A549 (cell line): ENCODE data around the gene RIPPLY3. TPM values are rescaled to one million over a fixed set of nuclear protein-coding genes. Genes with fewer than 3 reads are reported as not detected.
"Not testable (repeated sequence)": the region's sequence is repeated elsewhere in the genome, so short reads cannot be mapped to it uniquely, and the experiment has no call there.

Experiments used
- ATAC-seq, 2 experiments: fragments of 200-7000 bp in 1 of 2; fragments of >200 bp in 1 of 2; cut with Nextera tagmentation in 1 of 2; cut with Tn5 transposase in 1 of 2; 3 replicates each; pipeline versions ENCODE4 v1.8.0 to v1.9.1; 2018 to 2020; ENCODE audit warnings: mild to moderate bottlenecking in 1 of 2, moderate library complexity in 1 of 2
- CTCF ChIA-PET: fragments of 300-600 bp; sonication (Branson Sonifier 250); formaldehyde crosslinking; extraction: SDS; loops from one replicate; lab custom pipeline; 2021; ENCODE audit warnings: antibody characterized with exemption, inconsistent platforms; lab: Yijun Ruan, JAX
- POLR2A ChIA-PET: fragments of 350-600 bp; formaldehyde crosslinking; extraction: SDS; loops from one replicate; lab custom pipeline; 2021; ENCODE audit warnings: antibody characterized with exemption, inconsistent platforms; lab: Yijun Ruan, JAX
- DNase-seq, 2 experiments: peaks; one replicate each; pipeline versions ENCODE4 v3.0.0 to v3.0.0-alpha.2; 2011 to 2016; ENCODE audit warnings: low read depth in 1 of 2, low spot score in 1 of 2
- FAIRE-seq: peaks from 2 replicates; lab custom pipeline; 2011; peaks lifted over from hg19 to GRCh38; lab: Jason Lieb, UNC
- H3K27ac ChIP-seq, 2 experiments: fragments of >200 bp; sonication (Bioruptor Twin); formaldehyde crosslinking; 3 replicates each; pipeline ENCODE4 v1.5.1; 2016 to 2017
- H3K4me1 ChIP-seq: fragments of >200 bp; sonication (Bioruptor Twin); formaldehyde crosslinking; 3 replicates; pipeline ENCODE4 v1.6.1; 2016
- H3K4me2 ChIP-seq: fragments of >200 bp; sonication (Bioruptor Twin); formaldehyde crosslinking; 3 replicates; pipeline ENCODE4 v1.6.1; 2016
- H3K4me3 ChIP-seq: fragments of >200 bp; sonication (Bioruptor Twin); formaldehyde crosslinking; 3 replicates; pipeline ENCODE4 v1.5.1; 2016
- H3K9me3 ChIP-seq: fragments of >200 bp; sonication (Bioruptor Twin); formaldehyde crosslinking; 3 replicates; pipeline ENCODE4 v1.6.1; 2016
- ATOH8 ChIP-seq: fragments of 250-450 bp; sonication (Bioruptor Pico); IDR thresholded peaks from 2 replicates; pipeline ENCODE4 v1.5.0; 2020; ENCODE audit warnings: low read depth, mild to moderate bottlenecking, moderate library complexity
- CHD4 ChIP-seq: fragments of 200-600 bp; sonication (generic); IDR thresholded peaks from 2 replicates; pipeline ENCODE4 v1.6.1; 2016; ENCODE audit warnings: antibody characterized with exemption, mild to moderate bottlenecking, borderline replicate concordance
- EHF ChIP-seq: fragments of 250-450 bp; sonication (Bioruptor Pico); IDR thresholded peaks from 2 replicates; pipeline ENCODE4 v1.5.0; 2020; ENCODE audit warnings: mild to moderate bottlenecking
- EHMT2 ChIP-seq: fragments of 200-600 bp; sonication (generic); IDR thresholded peaks from 2 replicates; pipeline ENCODE4 v1.6.1; 2016; ENCODE audit warnings: antibody characterized with exemption, low read depth, mild to moderate bottlenecking, moderate library complexity
- FOSB ChIP-seq: fragments of 250-450 bp; sonication (Bioruptor Pico); IDR thresholded peaks from 2 replicates; pipeline ENCODE4 v1.5.0; 2020; ENCODE audit warnings: mild to moderate bottlenecking, moderate library complexity
- GATA3 ChIP-seq: IDR thresholded peaks from 2 replicates; pipeline ENCODE4 v1.6.1; 2012; ENCODE audit warnings: borderline replicate concordance
- HMGXB4 ChIP-seq: fragments of 250-450 bp; sonication (Bioruptor Pico); IDR thresholded peaks from 2 replicates; pipeline ENCODE4 v1.5.0; 2021; ENCODE audit warnings: mild to moderate bottlenecking, moderate library complexity, borderline replicate concordance
- HOXB13 ChIP-seq: fragments of 250-450 bp; sonication (Bioruptor Pico); IDR thresholded peaks from 2 replicates; pipeline ENCODE4 v1.5.0; 2020; ENCODE audit warnings: low read depth, mild to moderate bottlenecking, moderate library complexity
- HOXB5 ChIP-seq: fragments of 250-450 bp; sonication (Bioruptor Pico); IDR thresholded peaks from 2 replicates; pipeline ENCODE4 v1.5.0; 2020; ENCODE audit warnings: mild to moderate bottlenecking, moderate library complexity
- JUN ChIP-seq, 2 experiments: fragments of >200 bp; sonication (Bioruptor Twin); formaldehyde crosslinking; IDR thresholded peaks; 2 replicates in 1 of 2; 3 replicates in 1 of 2; pipeline ENCODE4 v1.6.1; 2016 to 2017
- KDM1A ChIP-seq: fragments of 200-600 bp; sonication (generic); IDR thresholded peaks from 2 replicates; pipeline ENCODE4 v1.6.1; 2016; ENCODE audit warnings: low read depth, mild to moderate bottlenecking
- MAFK ChIP-seq: fragments of 450-650 bp; IDR thresholded peaks from 2 replicates; pipeline ENCODE4 v1.6.1; 2014; ENCODE audit not compliant: partially characterized antibody
- MAX ChIP-seq: IDR thresholded peaks from 2 replicates; pipeline ENCODE4 v1.6.1; 2012
- MAZ ChIP-seq: fragments of 150-350 bp; IDR thresholded peaks from 2 replicates; pipeline ENCODE4 v1.6.1; 2014; ENCODE audit warnings: antibody characterized with exemption, low read depth, low read length, borderline replicate concordance
- MYC ChIP-seq: IDR thresholded peaks from 2 replicates; pipeline ENCODE4 v1.6.1; 2012; ENCODE audit warnings: mild to moderate bottlenecking, inconsistent platforms, low read length, improper control_type of control experiment, borderline replicate concordance
- NPAS2 ChIP-seq: fragments of 250-450 bp; sonication (Bioruptor Pico); IDR thresholded peaks from 2 replicates; pipeline ENCODE4 v1.8.0; 2022; ENCODE audit warnings: mild to moderate bottlenecking, moderate library complexity, borderline replicate concordance
- NR3C1 ChIP-seq: fragments of >200 bp; sonication (Bioruptor Twin); formaldehyde crosslinking; IDR thresholded peaks from 3 replicates; pipeline ENCODE4 v1.6.1; 2017
- POLR2A ChIP-seq: IDR thresholded peaks from 2 replicates; pipeline ENCODE4 v1.6.1; 2012; ENCODE audit warnings: mild to moderate bottlenecking, low read length
- RAD21 ChIP-seq, 2 experiments: fragments of >200 bp in 1 of 2; sonication (Bioruptor Twin) in 1 of 2; formaldehyde crosslinking in 1 of 2; IDR thresholded peaks in 1 of 2; conservative IDR thresholded peaks in 1 of 2; 2 replicates in 1 of 2; 3 replicates in 1 of 2; pipeline ENCODE4 v1.6.1; 2012 to 2018; ENCODE audit warnings: inconsistent platforms in 1 of 2
- RCOR1 ChIP-seq: fragments of 150-350 bp; IDR thresholded peaks from 2 replicates; pipeline ENCODE4 v1.6.1; 2014; ENCODE audit warnings: antibody characterized with exemption, low read length, low read depth
- RFX5 ChIP-seq: fragments of 450-650 bp; IDR thresholded peaks from 2 replicates; pipeline ENCODE4 v1.7.1; 2014; ENCODE audit warnings: antibody characterized with exemption, mild to moderate bottlenecking, moderate library complexity
- RNF2 ChIP-seq: fragments of 200-600 bp; sonication (generic); IDR thresholded peaks from 2 replicates; pipeline ENCODE4 v1.6.1; 2016; ENCODE audit warnings: low read depth, mild to moderate bottlenecking, antibody characterized with exemption, moderate library complexity, borderline replicate concordance
- SMC3 ChIP-seq: fragments of >200 bp; sonication (Bioruptor Twin); formaldehyde crosslinking; IDR thresholded peaks from 3 replicates; pipeline ENCODE4 v1.6.1; 2018; ENCODE audit warnings: inconsistent platforms
- USF2 ChIP-seq: fragments of 450-650 bp; IDR thresholded peaks from 2 replicates; pipeline ENCODE4 v1.6.1; 2014; ENCODE audit warnings: antibody characterized with exemption
- ZNF302 ChIP-seq: fragments of 250-450 bp; sonication (Bioruptor Pico); IDR thresholded peaks from 2 replicates; pipeline ENCODE4 v1.9.0; 2021; ENCODE audit warnings: inconsistent platforms, mild to moderate bottlenecking, moderate library complexity
- WGBS: methylation state at CpG from one replicate; pipeline ENCODE4 v1.1.6; 2017; ENCODE audit errors: missing lambda C conversion rate; 5-methylcytosine and 5-hydroxymethylcytosine counted together
- polyA plus RNA-seq, 4 experiments: library from polyadenylated mRNA; depleted of rRNA in 3 of 4; stranded (reverse); fragments of >200 nt; fragmentation: RNase III in 1 of 4; extraction: RNeasy Plus Mini Kit Qiagen cat#74134 plus additional on column Dnase treatment in 1 of 4; gene quantifications; 2 replicates in 3 of 4; 3 replicates in 1 of 4; pipeline ENCODE4 v1.2.3, GENCODE V29; 2011 to 2017
- TF ChIP-seq, protein P1 (sequence below): fragments of >200 bp; sonication (Bioruptor Twin); formaldehyde crosslinking; IDR thresholded peaks from 3 replicates; pipeline ENCODE4 v1.5.1; 2016

The RIPPLY3 gene
- polyA plus RNA-seq, 2 of the 4 experiments (the other 2 are of a cell fraction), result 0.65 to 1.5 TPM

GRCh38 chr21:36988536-36988935 lies 18.0 kb upstream of the RIPPLY3 start:
- POLR2A ChIA-PET, result no interaction called here
- TF ChIP-seq RFX5 (no peak), EHF (CRISPR knock-in tag) (no peak), FOSB (CRISPR knock-in tag) (no peak), MAFK (no peak), ZNF302 (CRISPR knock-in tag) (no peak), POLR2A (no peak), USF2 (no peak), EHMT2 (no peak), MAZ (no peak), HOXB13 (CRISPR knock-in tag) (no peak), RCOR1 (no peak), GATA3 (no peak), MYC (no peak), SMC3 (no peak), HMGXB4 (CRISPR knock-in tag) (no peak), NR3C1 (no peak), NPAS2 (CRISPR knock-in tag) (no peak), RNF2 (no peak), CHD4 (no peak)
- Histone ChIP-seq H3K27ac (peak overlapping the region in 1 of 2 experiments; percentile 24; a peak in 1 of 6 replicates), H3K4me1 (peaks cover 15% of the 10 kb centered on the region), H3K9me3 (no peaks in the 10 kb centered on the region), H3K4me2 (peak overlapping the region; percentile 56), H3K4me3 (no peak overlapping the region)
- CTCF ChIA-PET, result interaction anchor here (3.6 kb wide), 1 partner anchor 12 kb away, joined by 23 read pairs; no protein-coding TSS in a partner anchor
- WGBS, result 89% methylated on average over 4 of the region's 4 CpGs
- FAIRE-seq, result no peak
- ATAC-seq, result no peak
- no peak for DNase-seq

DNA sequence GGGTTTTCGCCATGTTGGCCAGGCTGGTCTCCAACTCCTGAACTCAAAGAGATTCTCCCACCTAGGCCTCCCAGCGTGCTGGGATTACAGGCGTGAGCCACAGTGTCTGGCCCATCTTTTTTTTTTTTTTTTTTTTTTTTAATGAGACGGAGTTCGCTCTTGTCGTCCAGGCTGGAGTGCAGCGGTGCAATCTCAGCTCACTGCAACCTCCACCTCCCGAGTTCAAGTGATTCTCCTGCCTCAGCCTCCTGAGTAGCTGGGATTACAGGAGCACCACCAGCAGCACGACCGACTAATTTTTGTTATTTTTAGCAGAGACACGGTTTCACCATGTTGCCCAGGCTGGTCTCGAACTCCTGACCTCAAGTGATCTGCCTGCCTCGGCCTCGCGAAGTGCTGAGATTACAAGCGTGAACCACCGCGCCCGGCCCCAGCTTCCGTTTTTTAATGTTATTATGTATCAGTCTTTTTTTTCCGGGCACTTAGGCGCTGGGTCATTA lies 17.3 kb upstream of the RIPPLY3 start:
- H3K4me2 ChIP-seq, result peak overlapping the region; percentile 67
- not testable (repeated sequence) for H3K9me3 ChIP-seq, ATAC-seq, DNase-seq, FAIRE-seq
- CTCF ChIA-PET, result interaction anchor here (0.6 to 5.8 kb wide), 23 partner anchors 10 to 570 kb away, joined by 3 to 36 read pairs (median 5); partner anchors contain the start of gene RIPPLY3
- H3K4me3 ChIP-seq, result peak overlapping the region; percentile 46
- POLR2A ChIA-PET, result interaction anchor here (0.9 to 1.7 kb wide), 9 partner anchors 10 to 83 kb away, joined by 3 to 11 read pairs (median 4); partner anchors contain the start of genes PIGP, RIPPLY3 and TTC3
- peaks cover 15% of the 10 kb centered on the region for H3K4me1 ChIP-seq
- 25% methylated on average over 19 of the region's 22 CpGs for WGBS
- H3K27ac ChIP-seq, result peak overlapping the region; percentile 80 to 96

GRCh38 chr21:36989699-36990507 lies 16.6 kb upstream of the RIPPLY3 start:
- H3K9me3 ChIP-seq, result no peaks in the 10 kb centered on the region
- peak overlapping the region; percentile 67 for H3K4me2 ChIP-seq
- ChIA-PET POLR2A (interaction anchor here (0.6 to 1.7 kb wide), 10 partner anchors 11 to 83 kb away, joined by 3 to 11 read pairs (median 4); partner anchors contain the start of genes PIGP, RIPPLY3 and TTC3), CTCF (interaction anchor here (0.6 to 5.8 kb wide), 28 partner anchors 7 to 570 kb away, joined by 3 to 36 read pairs (median 5); partner anchors contain the start of gene RIPPLY3)
- DNase-seq (peak; percentile 87 to 91), FAIRE-seq (no peak), ATAC-seq (peak; percentile 93 to 96)
- WGBS, result 50% methylated on average over 3 of the region's 97 CpGs
- peaks cover 15% of the 10 kb centered on the region for H3K4me1 ChIP-seq
- peak overlapping the region; percentile 80 to 96 for H3K27ac ChIP-seq
- peak overlapping the region; percentile 46 for H3K4me3 ChIP-seq
- TF ChIP-seq HOXB5 (CRISPR knock-in tag), result peak; percentile 55; the same call in 1 of the 2 replicates
- TF ChIP-seq HOXB13 (CRISPR knock-in tag), result 0 out of 2 replicates have a peak, but pooled peaks have one; percentile 42
- TF ChIP-seq, protein P1, sequence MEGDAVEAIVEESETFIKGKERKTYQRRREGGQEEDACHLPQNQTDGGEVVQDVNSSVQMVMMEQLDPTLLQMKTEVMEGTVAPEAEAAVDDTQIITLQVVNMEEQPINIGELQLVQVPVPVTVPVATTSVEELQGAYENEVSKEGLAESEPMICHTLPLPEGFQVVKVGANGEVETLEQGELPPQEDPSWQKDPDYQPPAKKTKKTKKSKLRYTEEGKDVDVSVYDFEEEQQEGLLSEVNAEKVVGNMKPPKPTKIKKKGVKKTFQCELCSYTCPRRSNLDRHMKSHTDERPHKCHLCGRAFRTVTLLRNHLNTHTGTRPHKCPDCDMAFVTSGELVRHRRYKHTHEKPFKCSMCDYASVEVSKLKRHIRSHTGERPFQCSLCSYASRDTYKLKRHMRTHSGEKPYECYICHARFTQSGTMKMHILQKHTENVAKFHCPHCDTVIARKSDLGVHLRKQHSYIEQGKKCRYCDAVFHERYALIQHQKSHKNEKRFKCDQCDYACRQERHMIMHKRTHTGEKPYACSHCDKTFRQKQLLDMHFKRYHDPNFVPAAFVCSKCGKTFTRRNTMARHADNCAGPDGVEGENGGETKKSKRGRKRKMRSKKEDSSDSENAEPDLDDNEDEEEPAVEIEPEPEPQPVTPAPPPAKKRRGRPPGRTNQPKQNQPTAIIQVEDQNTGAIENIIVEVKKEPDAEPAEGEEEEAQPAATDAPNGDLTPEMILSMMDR, result peak; percentile 72
- TF ChIP-seq RAD21 (conservative IDR thresholded peaks at IDR 0.05 in 1 of 2, IDR thresholded peaks at IDR 0.05 in 1 of 2), result peak in 1 of 2 experiments; percentile 29; a peak in 1 of 5 replicates
- TF ChIP-seq JUN (IDR thresholded peaks at IDR 0.05), result peak in 1 of 2 experiments; percentile 66; a peak in 2 of 5 replicates
- TF ChIP-seq KDM1A, result no peak
- no peak for TF ChIP-seq GATA3
- TF ChIP-seq POLR2A, result peak; percentile 50
- peak; percentile 52 for TF ChIP-seq MAX
- TF ChIP-seq ZNF302 (CRISPR knock-in tag), result no peak
- no peak for TF ChIP-seq CHD4
- 0 out of 2 replicates have a peak, but pooled peaks have one; percentile 18 for TF ChIP-seq ATOH8 (CRISPR knock-in tag)
